ENCODE results near the gene SNCB. TPM values are rescaled to one million over a fixed set of nuclear protein-coding genes. Genes with fewer than 3 reads are reported as not detected.
"Not testable (repeated sequence)": the region's sequence is repeated elsewhere in the genome, so short reads cannot be mapped to it uniquely, and the experiment has no call there.

SNCB gene
- total RNA-seq, 6 experiments from 2014 or later, result not detected

- Histone ChIP-seq H3K4me3 (no peak overlapping the region), H3K27me3 (no peaks in the 10 kb centered on the region), H3K9me3 (no peaks in the 10 kb centered on the region), H3K36me3 (no peaks in the 10 kb centered on the region), H3K27ac (no peak overlapping the region), H3K4me1 (no peaks in the 10 kb centered on the region)
- TF ChIP-seq POLR2A (IDR thresholded peaks at IDR 0.05) (no peak), CTCF (IDR thresholded peaks at IDR 0.05) (no peak)
- 100% methylated on average over 2 of the region's 3 CpGs for WGBS (ENCODE audit: insufficient coverage, low coverage, low lambda C conversion rate, missing lambda C conversion rate)
- DNase-seq (no peak), ATAC-seq (no peak)
- intact Hi-C loops (cut with DNase I), result no loop called here
Observed at GRCh38 chr5:176592573-176592972, 37.8 kb downstream of the SNCB start.

DNA sequence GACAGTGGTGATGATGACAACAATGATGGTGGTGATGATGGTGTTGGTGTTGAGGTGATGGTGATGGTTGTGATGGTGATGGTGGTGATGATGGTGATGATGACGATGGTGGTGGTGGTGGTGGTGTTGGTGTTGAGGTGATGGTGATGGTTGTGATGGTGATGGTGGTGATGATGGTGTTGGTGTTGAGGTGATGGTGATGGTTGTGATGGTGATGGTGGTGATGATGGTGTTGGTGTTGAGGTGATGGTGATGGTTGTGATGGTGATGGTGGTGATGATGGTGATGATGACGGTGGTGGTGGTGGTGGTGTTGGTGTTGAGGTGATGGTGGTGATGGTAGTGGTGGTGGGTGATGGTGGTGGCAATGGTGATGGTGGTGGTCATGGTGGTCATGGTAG is 38.7 kb downstream of the SNCB start:
- intact Hi-C loops (cut with DNase I); H3K4me3 ChIP-seq; H3K4me1 ChIP-seq; H3K27me3 ChIP-seq; DNase-seq; ATAC-seq; H3K36me3 ChIP-seq; H3K9me3 ChIP-seq; H3K27ac ChIP-seq: not testable (repeated sequence)
- WGBS (ENCODE audit: insufficient coverage, low coverage, low lambda C conversion rate, missing lambda C conversion rate), result 29% methylated on average over 2 of the region's 2 CpGs

DNA sequence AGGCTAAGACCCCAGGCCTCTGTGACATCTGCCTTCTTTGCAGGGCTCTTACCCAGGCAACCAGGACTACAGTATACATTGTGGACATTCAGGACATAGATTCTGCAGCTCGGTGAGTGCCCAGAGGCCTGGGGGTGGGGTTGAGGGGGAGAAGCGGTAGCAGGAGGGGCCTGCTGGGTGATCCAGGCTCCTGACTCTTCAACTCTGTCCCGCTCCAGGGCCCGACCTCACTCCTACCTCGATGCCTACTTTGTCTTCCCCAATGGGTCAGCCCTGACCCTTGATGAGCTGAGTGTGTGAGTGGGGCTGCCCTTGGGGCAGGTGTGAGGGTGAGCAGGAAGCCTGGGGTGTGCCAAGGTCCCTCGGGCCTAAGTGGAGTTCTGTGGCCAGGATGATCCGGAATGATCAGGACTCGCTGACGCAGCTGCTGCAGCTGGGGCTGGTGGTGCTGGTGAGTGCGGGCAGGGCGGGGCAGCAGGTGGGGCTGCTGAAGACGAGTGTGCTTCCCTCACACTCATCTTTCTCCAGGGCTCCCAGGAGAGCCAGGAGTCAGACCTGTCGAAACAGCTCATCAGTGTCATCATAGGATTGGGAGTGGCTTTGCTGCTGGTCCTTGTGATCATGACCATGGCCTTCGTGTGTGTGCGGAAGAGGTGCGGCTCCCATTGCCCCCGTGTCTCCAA is 40.2 kb downstream of the SNCB start:
- no peaks in the 10 kb centered on the region for H3K27me3 ChIP-seq
- no peaks in the 10 kb centered on the region for H3K36me3 ChIP-seq
- intact Hi-C loops (cut with DNase I), result no loop called here
- TF ChIP-seq CTCF (IDR thresholded peaks at IDR 0.05) (no peak), POLR2A (IDR thresholded peaks at IDR 0.05) (no peak)
- 83% methylated on average over 4 of the region's 17 CpGs for WGBS (ENCODE audit: insufficient coverage, low coverage, low lambda C conversion rate, missing lambda C conversion rate)
- DNase-seq, result no peak
- H3K4me3 ChIP-seq, result no peak overlapping the region
- peaks cover 0 to 3% (median 0%) of the 10 kb centered on the region in 4 donors for H3K9me3 ChIP-seq
- H3K4me1 ChIP-seq, result no peaks in the 10 kb centered on the region
- ATAC-seq, result no peak
- H3K27ac ChIP-seq, result no peak overlapping the region

GRCh38 chr5:176589039-176589769 is 41.1 kb downstream of the SNCB start:
- intact Hi-C loops (cut with DNase I), result no loop called here
- TF ChIP-seq POLR2A (IDR thresholded peaks at IDR 0.05) (no peak), CTCF (IDR thresholded peaks at IDR 0.05) (no peak)
- DNase-seq (no peak), ATAC-seq (no peak)
- no peaks in the 10 kb centered on the region for H3K27me3 ChIP-seq
- H3K36me3 ChIP-seq, result no peaks in the 10 kb centered on the region
- 83% methylated on average over 6 of the region's 31 CpGs for WGBS (ENCODE audit: insufficient coverage, low coverage, low lambda C conversion rate, missing lambda C conversion rate)
- H3K4me3 ChIP-seq, result no peak overlapping the region
- H3K9me3 ChIP-seq, result peaks cover 0 to 3% (median 0%) of the 10 kb centered on the region in 4 donors
- no peak overlapping the region for H3K27ac ChIP-seq
- no peaks in the 10 kb centered on the region for H3K4me1 ChIP-seq

DNA sequence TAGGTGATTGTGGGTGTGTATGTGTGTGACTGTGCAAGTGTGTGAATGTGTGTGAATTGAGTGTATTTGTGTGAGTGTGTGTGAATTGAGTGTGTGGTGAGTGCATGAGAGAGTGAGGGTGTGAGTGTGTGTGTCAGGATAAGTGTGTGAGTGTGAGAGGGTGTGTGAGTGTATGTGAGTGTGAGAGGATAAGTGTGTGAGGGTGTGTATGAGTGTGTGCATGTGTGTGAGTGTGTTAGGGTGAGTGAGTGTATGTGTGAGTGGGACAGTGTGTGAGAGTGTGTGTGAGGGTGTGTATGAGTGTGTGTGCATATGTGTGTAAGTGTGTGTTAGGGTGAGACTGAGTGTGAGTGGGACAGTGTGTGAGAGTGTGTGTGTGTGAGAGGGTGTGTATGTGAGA is 42.0 kb downstream of the SNCB start:
- ATAC-seq (no peak), DNase-seq (no peak)
- Histone ChIP-seq H3K36me3 (no peaks in the 10 kb centered on the region), H3K27me3 (no peaks in the 10 kb centered on the region), H3K4me3 (no peak overlapping the region), H3K4me1 (no peaks in the 10 kb centered on the region), H3K9me3 (peaks cover 0 to 3% (median 0%) of the 10 kb centered on the region in 4 donors), H3K27ac (no peak overlapping the region)
- no peak for TF ChIP-seq POLR2A (IDR thresholded peaks at IDR 0.05)
- TF ChIP-seq CTCF (IDR thresholded peaks at IDR 0.05), result no peak
- intact Hi-C loops (cut with DNase I), result no loop called here

Measured in right lobe of liver (tissue), 6 donors.